NCI-H748 treated with DMSO at 0.1 percent for 48 hours (cell line): ENCODE measurements around the gene HSP90AB1.
"Not testable (repeated sequence)": the region's sequence is repeated elsewhere in the genome, so short reads cannot be mapped to it uniquely, and the experiment has no call there.

Experiments
- DNase-seq: peaks from one replicate; lab custom pipeline; 2025; lab: John Stamatoyannopoulos, UW

The HSP90AB1 gene

DNA sequence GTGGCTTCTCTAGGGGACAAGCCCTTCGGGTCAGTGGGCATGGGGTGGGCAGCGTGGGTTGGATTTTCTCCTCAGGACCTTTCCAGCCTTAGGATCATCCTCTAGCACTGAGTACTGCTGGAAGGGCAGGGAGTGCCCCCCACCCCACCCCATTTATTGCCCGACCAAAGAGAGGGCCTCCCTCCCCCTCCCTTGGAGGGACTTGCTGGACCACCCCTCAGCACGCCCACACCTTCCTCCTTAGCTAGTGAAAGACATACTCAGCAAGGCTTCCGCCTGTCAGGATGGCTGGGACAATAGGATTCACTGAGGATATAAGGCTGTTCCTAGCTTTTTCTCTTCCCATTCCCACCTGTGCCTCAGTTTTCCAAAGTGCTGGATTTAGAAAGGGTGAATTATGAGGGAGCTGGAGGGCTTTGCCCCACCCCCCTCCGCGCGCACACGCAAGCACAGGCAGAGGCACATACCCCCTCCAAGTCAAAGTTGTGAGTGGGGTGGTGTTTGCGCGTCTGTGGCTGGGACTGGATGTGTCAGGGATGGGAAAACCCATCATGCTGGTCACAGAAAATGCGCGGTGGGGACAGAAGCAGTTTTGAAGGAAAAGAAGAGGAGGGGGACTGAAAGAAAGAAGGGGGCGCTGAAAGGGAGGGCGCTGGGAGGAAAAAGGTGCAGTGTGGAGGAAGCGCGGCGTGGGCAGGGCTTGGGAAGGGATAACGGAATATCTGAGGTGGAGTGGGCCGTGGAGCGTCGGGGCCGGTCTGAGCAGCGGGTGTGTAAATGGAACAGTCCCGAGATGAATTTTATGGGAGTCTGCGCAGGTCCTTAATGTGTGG lies 24.2 kb upstream of the HSP90AB1 start:
- no peak for DNase-seq

DNA sequence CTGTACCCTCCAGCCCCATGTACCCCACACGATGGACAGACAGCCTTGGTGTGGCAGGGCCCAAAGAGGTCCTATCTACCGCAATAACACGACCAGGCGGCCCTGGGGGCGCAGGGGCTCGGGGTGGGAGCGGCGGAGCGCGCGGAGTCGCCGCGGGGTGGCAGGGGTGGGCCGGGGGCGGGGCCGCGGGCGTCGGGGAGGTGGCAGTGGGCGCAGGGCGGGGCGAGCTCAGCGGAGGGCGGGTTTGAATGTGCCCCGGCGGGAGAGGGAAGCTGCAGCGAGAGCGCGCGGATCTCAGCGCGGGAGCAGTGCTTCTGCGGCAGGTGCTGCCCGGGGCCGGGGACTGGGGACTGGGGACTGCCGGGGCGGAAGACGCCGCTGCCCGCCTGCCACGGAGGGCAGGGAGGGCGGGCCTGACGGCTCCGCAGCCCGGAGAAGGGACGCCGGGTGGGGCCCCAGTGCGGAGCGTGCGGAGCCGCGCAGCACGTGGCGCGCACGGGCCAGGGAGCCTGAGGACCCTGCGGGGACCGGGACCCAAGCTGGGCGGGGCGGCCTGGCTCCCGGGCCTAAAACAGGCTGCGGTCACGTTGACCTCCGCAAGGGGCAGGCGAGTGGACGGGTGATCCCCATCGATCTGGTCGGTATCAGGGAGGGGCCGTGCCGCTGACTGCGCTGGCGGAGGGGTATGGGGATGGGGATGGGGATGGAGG lies 23.4 kb upstream of the HSP90AB1 start, which contains the start of gene SLC29A1:
Gene SLC29A1, plus strand, starts transcription at position 277 of the 710 bp plus-strand sequence. CDS start 3,719 bp downstream, outside the sequence.
- peak; percentile 78 for DNase-seq

DNA sequence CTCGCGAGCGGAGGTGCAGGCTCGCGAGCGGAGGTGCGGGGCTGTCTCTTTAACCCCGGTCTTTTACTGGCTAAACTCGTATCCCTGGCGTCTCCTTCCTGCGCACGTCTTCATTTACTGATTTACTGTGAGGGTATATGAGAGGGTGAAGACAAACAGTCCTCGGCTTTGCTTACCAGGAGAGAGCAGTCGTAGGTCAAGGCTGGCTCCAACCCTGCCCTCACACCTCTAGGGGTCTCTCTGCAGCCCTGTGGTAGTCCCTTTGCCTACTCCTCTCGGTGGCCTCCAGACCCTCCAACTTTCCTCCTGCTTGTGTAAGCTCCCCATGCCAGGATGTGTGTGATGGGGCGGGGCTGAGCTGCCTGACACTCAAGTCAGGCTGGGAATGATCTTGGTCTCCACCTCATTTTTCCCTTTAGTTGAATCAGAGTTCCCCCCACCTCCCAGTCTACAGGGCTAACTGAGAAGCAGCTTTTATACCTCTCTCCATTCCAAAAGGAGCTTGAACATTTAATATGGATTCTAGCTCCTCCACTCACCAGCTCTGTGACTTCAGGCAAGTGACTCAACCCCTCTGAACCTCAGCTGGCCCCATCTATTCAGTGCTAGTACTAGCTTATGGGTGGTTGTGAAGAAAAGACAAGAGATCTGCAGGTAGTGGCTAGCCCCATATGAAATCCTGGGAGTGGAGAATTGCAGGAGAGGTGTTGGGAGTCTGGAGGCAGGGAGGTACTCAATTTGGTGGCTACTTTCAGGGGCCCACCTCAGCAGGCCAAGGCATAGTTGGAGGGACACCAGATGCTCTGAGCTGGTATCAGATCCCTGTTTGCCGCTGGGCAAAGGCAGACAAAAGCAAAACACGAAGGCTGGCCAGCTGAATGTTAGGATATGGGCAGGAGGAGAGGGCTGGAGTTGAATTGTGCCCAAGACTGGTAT lies 22.6 kb upstream of the HSP90AB1 start:
- no peak for DNase-seq

DNA sequence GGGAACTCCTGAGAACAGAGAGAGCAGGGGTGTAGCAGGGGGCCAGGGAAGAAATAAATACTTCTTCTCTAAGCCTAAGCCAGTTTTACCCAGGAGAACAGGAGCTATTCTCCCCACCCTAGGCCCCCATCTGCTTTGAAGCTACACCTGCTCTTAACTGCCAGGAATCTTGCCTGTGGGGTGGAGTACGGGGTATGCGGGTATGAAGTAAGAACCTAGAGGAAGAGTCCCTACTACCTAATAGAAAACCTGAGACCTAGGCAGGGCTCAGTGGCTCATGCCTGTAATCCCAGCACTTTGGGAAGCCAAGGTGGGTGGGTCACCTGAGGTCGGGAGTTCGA lies 22.0 kb upstream of the HSP90AB1 start:
- DNase-seq: no peak

DNA sequence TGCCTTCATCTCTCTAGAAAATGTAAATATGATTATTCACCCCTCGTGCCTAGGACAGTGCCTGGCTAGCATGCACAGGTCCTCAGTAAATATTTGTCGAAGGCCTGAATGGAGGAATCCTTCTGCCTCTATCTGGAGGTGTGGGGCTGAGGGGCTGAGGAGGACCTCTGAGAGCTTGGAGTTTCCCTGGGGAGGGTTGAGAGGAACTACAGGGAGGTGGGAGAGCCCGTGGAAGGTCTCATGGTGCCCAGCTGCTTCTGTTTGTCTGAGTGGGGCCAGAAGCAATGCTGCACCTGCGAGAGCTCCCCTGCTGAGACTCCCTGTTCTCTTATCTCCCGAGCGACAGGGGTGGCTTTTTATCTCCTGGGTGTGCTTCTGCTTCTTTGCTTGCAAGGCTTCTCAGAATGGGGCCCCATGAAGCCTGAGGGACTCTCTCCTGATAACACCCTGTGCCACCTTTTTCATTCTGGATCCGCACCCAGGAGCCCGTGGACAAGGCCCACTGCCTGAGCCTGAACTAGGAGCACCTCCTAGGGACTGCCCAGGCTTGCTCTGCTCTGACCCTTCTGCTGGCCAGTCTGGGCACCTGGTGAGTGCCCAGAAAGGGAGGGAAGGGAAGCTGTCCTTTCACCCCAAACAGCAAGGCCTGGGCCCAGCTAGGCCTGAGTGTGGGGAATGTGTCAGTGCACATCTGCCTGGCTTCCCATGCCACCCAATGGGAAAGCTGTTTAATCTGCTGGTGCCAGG lies 21.1 kb upstream of the HSP90AB1 start:
- no peak for DNase-seq

DNA sequence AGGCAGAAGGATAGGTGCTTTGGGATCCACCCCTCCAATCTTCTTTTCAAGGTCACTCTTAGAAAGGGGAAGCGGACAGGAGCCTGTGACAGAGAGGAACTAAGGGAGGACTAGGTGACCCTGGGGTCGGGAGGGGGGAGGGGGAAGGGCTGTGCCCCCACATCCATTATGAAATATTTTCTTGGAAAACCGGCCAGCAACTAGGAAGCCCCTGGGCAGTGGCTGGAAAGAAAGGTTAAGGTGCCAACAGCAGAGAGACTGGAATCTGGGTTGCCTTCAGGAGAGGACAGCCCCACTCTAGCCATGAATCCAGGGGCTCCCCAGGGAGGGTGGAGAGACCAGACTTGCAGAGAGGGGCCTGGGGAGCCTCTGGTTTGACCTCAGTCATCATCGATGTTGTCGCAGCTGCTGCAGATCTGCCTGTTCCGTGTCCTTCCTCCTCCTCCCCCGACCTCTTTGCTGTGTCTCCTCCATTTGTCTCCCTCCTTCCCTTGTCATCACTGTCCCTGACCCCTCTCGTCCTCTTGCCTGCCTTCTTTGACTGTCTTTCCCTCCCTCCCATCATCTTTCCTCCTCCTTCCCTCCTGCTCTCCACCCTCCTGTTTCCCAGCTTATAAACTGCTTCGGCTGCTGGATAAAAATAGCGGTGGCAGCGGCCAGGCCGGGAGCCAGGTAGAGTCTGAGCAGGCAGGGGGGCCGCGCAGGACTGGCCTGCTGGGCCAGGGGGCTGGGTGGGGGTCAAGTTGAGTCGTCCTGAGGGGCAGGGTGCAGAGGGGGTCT lies 20.3 kb upstream of the HSP90AB1 start:
- no peak for DNase-seq

DNA sequence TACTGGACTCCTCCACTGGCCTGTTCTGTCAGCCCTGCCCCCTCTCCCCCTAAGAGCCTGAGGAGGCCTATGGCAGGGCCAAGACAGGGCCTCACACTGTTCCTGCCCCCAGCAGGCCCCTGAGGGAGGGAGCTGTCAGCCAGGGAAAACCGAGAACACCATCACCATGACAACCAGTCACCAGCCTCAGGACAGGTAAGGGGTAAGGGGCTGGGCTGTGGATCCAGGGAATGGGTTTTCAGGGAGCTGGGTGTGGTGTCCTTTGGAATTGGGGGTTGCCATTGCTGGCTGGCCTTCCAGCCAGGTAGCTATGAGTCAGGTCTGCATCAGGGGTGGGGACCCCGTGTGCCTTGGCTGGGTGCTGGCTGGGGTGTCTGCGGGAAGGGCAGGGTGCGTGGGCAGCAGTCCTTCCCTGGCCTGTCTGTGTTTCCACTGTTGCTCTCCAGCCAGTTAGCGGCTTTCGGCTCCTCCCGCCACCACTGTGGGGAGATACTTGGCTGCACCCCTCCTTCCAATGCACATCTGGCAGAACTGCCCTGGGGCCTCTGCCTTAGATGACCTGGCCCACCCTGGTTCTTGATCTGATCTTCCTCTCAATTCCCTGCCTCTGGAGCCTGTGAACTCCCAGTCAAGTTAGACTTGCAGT lies 19.6 kb upstream of the HSP90AB1 start:
- no peak for DNase-seq

DNA sequence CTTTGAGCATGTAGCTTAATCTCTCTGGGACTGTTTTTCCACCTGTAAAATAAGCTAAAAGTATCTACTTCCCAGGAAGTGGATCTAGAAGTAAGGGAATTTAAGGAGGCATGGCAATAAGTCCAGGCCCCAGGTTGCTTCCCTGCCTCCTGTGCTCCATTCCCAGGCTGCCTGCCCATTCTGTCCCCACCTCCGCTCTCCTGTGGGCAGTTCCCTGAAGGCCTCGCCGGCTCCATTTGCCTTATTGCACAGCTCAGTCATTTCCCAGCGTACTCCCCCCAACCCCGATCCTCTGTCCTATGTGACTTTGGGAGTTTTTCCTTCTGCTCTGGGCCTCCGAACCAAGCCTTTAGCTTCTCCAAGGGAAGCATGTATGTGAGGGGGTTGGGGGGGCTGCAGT lies 18.9 kb upstream of the HSP90AB1 start:
- no peak for DNase-seq

DNA sequence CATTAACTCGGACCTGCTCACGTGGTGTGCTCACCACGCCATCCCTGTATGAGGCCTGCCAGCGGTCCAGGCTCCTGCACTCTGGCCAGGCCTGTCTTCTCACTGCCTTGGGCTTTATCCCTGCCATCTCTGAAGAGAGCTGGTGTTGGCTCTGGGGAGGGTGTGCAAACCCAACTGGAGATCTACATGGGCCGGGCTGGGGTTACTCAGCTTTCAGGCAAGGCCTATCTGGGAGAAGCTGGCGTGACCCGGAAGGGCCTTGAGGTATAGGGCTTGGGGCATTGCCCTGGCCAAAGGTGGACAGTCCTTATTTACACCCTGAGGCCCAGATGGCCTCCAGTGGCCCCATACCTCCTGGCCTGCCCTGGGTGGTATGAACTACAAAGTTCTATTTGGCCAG lies 18.5 kb upstream of the HSP90AB1 start:
- no peak for DNase-seq

DNA sequence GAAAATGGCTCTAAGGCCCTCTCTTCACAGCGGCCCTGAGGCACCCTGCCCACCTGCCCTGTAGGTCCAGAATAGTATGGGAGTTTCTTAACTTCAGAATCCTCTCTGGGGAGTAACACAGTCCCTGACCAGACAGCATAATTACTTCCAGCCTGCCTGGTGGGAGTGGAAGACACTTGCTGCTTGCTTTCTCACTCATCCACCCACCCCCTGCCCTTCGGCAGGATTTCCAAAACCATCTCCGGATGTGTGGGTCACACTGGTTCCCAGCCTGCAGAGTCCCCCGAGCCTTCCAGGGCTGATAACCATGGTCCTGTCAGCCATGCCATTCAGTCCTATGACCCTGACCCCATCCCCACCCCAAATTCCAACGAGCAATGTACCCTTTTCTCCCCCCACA lies 18.1 kb upstream of the HSP90AB1 start:
- DNase-seq: no peak

DNA sequence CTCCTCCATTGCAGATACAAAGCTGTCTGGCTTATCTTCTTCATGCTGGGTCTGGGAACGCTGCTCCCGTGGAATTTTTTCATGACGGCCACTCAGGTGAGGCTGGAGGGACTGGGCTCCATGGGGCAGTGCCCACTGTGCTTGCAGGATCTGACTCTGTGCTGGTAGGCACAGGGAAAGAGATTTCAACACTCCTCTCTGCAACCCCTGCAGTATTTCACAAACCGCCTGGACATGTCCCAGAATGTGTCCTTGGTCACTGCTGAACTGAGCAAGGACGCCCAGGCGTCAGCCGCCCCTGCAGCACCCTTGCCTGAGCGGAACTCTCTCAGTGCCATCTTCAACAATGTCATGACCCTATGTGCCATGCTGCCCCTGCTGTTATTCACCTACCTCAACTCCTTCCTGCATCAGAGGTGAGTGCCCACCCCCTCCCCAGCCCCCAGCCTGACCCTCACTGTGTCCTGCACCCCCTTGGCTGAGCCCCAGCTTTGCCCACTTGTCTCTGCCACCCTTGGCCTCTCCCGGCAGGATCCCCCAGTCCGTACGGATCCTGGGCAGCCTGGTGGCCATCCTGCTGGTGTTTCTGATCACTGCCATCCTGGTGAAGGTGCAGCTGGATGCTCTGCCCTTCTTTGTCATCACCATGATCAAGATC lies 17.4 kb upstream of the HSP90AB1 start:
- no peak for DNase-seq

DNA sequence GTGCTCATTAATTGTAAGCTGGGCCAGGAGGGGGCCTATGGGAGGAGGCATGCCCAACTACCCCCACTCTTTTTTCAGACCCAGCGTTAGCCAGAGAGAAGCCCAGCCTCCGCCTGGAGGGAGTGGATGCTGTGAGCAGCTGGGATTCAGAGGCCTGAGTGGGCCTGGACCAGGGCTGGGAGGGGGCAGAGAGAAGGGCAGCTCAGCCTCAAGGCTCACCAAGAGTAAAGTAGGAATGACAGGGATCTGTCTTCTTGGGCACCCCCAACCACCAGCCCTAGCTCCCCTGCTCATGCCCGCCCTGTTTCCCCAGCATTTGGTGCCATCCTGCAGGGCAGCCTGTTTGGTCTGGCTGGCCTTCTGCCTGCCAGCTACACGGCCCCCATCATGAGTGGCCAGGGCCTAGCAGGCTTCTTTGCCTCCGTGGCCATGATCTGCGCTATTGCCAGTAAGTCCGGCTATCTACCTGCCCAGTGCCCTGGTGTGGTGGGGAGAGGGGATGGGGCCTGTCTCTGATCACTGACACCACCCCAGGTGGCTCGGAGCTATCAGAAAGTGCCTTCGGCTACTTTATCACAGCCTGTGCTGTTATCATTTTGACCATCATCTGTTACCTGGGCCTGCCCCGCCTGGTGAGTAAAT lies 16.7 kb upstream of the HSP90AB1 start:
- no peak for DNase-seq

DNA sequence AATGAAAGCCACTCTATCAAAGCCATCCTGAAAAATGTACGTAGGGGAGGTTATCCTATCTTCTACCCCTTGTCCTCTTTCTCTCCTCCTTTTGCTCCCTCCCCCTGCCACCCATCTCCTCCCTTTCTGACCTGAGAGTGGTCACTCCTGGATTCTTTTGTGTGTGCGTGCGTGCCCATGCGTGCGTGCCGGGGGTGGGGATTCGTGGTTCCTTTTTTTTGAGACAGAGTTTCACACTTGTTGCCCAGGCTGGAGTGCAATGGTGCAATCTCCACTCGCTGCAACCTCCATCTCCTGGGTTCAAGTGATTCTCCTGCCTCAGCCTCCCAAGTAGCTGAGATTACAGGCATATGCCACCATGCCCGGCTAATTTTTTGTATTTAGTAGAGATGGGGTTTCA lies 15.5 kb upstream of the HSP90AB1 start:
- DNase-seq: not testable (repeated sequence)

DNA sequence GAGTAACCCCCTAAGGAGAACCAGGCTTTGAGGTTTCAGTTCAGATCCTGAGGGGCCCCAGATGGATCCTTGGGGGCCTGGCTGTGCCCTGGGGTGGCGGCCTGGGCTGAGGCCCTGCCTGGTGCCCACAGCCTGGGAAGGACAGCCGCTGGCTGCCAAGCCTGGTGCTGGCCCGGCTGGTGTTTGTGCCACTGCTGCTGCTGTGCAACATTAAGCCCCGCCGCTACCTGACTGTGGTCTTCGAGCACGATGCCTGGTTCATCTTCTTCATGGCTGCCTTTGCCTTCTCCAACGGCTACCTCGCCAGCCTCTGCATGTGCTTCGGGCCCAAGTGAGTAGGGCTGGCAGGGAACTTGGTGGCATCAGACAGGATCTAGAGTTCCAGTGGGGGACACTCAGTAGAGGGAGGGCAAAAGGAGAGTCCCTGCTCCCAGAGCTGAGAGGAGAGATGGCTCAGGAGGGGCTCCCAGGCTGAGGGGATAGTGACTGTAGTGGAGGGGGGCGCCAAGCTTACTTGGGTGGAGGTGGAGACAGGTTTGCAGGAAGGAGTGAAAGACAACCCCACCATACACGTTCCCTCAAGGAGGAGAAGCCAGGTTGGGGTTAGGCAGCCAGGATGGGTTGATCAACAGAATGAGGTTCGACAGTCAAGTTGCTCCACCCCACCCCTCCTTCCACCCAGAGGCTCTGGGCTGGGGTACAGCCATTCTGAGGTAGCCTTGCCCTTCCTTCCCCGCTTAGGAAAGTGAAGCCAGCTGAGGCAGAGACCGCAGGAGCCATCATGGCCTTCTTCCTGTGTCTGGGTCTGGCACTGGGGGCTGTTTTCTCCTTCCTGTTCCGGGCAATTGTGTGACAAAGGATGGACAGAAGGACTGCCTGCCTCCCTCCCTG lies 14.0 kb upstream of the HSP90AB1 start:
- no peak for DNase-seq

DNA sequence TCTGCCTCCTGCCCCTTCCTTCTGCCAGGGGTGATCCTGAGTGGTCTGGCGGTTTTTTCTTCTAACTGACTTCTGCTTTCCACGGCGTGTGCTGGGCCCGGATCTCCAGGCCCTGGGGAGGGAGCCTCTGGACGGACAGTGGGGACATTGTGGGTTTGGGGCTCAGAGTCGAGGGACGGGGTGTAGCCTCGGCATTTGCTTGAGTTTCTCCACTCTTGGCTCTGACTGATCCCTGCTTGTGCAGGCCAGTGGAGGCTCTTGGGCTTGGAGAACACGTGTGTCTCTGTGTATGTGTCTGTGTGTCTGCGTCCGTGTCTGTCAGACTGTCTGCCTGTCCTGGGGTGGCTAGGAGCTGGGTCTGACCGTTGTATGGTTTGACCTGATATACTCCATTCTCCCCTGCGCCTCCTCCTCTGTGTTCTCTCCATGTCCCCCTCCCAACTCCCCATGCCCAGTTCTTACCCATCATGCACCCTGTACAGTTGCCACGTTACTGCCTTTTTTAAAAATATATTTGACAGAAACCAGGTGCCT lies 13.3 kb upstream of the HSP90AB1 start:
- DNase-seq: no peak

DNA sequence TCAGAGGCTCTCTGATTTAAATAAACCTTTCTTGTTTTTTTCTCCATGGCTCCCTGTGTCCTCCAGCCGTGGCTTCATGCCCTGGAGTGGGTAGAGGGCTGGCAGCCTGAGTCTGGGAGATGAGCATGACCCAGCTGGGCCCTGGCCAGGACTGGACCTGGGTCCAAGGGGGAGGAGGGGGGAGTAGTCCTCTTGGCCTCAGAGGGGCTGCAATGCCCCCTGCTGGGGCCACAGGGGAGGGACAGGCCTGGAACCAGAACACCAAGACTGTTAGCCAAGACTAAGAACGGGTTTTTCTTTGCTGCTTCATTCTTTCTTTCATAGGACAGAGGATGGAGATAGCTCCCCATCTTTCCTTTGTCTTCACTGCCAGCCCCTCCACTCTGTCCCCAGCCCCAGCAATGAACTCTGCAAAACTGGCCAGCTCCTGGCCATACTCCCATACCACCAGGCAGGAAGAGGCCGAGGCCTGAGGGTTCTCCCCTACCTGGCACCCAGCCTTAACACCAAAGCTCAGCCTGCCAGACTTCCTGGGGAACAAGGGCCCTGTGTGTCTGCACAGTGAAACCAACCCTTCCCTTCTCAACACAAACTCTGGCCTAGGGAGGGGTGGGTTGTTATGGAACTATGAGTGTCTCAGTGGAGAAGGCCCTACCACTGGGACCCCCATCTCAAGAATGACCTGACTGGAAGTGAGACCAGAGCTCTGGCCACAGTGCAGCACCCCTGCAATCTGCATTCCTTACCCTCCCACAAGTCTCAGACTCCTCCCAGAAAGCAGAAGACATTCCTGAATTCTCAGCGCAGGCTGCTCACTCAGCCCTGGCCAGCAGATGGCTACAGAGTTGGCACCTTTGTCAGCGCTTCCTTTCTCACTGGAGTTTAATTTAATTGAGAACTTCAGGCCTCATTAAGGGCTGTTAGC lies 12.5 kb upstream of the HSP90AB1 start:
- no peak for DNase-seq

DNA sequence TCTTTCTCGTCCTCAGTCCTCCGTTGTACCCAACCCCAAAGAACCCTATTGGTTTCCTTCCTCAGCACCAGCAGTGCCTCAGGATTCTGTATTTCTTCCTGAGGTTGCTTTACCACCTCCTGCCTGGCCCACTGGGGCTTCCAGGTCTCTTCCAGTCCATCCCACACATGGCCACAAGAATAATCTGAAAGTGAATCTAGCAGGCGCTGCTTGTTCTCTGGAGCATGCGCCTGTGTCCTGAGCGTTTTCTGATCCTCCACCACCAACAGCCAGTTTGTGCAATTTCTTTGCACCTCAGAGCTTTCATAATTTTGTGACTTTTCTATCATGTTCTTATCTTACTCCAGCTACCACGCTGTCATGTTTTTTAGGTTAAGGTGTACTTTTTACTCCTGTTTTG lies 11.6 kb upstream of the HSP90AB1 start:
- no peak for DNase-seq
